HG03139 (cell line): ENCODE results near the gene B4GALT3.
A peak's percentile ranks its signal among the peaks of the same experiment; 100 is the strongest.

Experiments used
- ATAC-seq: cut with Tn5 transposase; IDR thresholded peaks from one replicate; pipeline ENCODE4 v1.9.1; 2021; ENCODE audit not compliant: unreplicated experiment

B4GALT3 gene

GRCh38 chr1:161206411-161207140, 29.3 kb upstream of the B4GALT3 start:
- no peak for ATAC-seq

- ATAC-seq, result peak; percentile 97
Observed at GRCh38 chr1:161201836-161202712, 24.8 kb upstream of the B4GALT3 start, which contains the start of gene NDUFS2. NDUFS2 (plus strand) TSS chr1:161202367; CDS start chr1:161202386, 19 bp downstream.

GRCh38 chr1:161200992-161201835, 23.9 kb upstream of the B4GALT3 start:
- no peak for ATAC-seq

GRCh38 chr1:161200421-161200991, 23.2 kb upstream of the B4GALT3 start:
- ATAC-seq, result no peak

GRCh38 chr1:161199506-161200139, 22.3 kb upstream of the B4GALT3 start:
- no peak for ATAC-seq

- ATAC-seq, result no peak
Observed at GRCh38 chr1:161198897-161199431, 21.7 kb upstream of the B4GALT3 start, which contains the start of gene ADAMTS4. ADAMTS4 (minus strand) TSS chr1:161199054; CDS start chr1:161198627, 427 bp downstream.

- ATAC-seq, result no peak
Observed at GRCh38 chr1:161198194-161198896, 21.0 kb upstream of the B4GALT3 start.

- no peak for ATAC-seq
Observed at GRCh38 chr1:161197560-161198193, 20.4 kb upstream of the B4GALT3 start.

- no peak for ATAC-seq
Observed at GRCh38 chr1:161196521-161197451, 19.5 kb upstream of the B4GALT3 start.

- ATAC-seq, result no peak
Observed at GRCh38 chr1:161196111-161196510, 18.8 kb upstream of the B4GALT3 start.

GRCh38 chr1:161195171-161195570, 17.9 kb upstream of the B4GALT3 start:
- no peak for ATAC-seq

- ATAC-seq, result no peak
Observed at GRCh38 chr1:161193561-161194235, 16.4 kb upstream of the B4GALT3 start.

- ATAC-seq, result no peak
Observed at GRCh38 chr1:161192476-161193465, 15.5 kb upstream of the B4GALT3 start.

- ATAC-seq, result no peak
Observed at GRCh38 chr1:161191971-161192370, 14.7 kb upstream of the B4GALT3 start.

GRCh38 chr1:161190962-161191521, 13.7 kb upstream of the B4GALT3 start:
- no peak for ATAC-seq

- no peak for ATAC-seq
Observed at GRCh38 chr1:161189036-161189435, 11.7 kb upstream of the B4GALT3 start.
